ENCODE results near the gene KCNK17. TPM values are rescaled to one million over a fixed set of nuclear protein-coding genes. Genes with fewer than 3 reads are reported as not detected.
A peak's percentile ranks its signal among the peaks of the same experiment; 100 is the strongest.

KCNK17 gene
- total and polyA plus RNA-seq, 5 experiments from 2014 or later = not detected

DNA sequence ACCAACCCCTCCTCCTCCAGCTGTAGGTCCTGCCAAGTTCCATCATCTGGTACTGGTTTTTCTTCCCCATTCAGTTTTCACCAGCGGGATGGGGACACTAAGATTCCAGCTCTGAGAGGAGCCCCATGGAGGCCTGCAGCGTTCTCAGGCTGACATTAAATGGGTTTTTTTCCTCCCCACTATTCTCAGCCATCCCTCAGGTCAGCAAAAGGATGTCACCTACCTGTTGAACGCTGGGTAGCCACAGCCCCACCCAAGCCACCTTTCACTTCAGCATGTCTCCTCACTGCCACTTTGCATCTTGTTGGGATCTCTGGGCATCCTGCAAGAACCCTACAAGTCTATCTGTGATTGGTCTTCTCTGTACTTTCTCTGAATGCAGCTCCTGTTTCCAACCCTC is 6.8 kb downstream of the KCNK17 start:
- no peak for DNase-seq
- POLR2A ChIA-PET = no interaction called here
- no peak overlapping the region for H3K4me3 Mint-ChIP-seq
- peaks cover 12 to 26% (median 19%) of the 10 kb centered on the region in 5 donors for H3K27me3 Mint-ChIP-seq
- no peaks in the 10 kb centered on the region for H3K9me3 Mint-ChIP-seq
- peaks cover 3 to 11% (median 4%) of the 10 kb centered on the region in 4 donors for H3K4me1 Mint-ChIP-seq
- no peak overlapping the region for H3K27ac Mint-ChIP-seq
- no peaks in the 10 kb centered on the region for H3K36me3 Mint-ChIP-seq
- ATAC-seq = no peak

GRCh38 chr6:39304951-39305350 is 9.3 kb downstream of the KCNK17 start:
- ATAC-seq (no peak), DNase-seq (no peak)
- peaks cover 0 to 1% (median 0%) of the 10 kb centered on the region in 9 donors for H3K9me3 Mint-ChIP-seq
- H3K27ac Mint-ChIP-seq = peak overlapping the region in 1 of 10 donors; percentile 68
- POLR2A ChIA-PET = no interaction called here
- H3K36me3 Mint-ChIP-seq = no peaks in the 10 kb centered on the region
- H3K27me3 Mint-ChIP-seq = peaks cover under 1 to 3% (median 2%) of the 10 kb centered on the region in 5 donors
- H3K4me1 Mint-ChIP-seq = peaks cover 3 to 12% (median 4%) of the 10 kb centered on the region in 4 donors
- H3K4me3 Mint-ChIP-seq = no peak overlapping the region

DNA sequence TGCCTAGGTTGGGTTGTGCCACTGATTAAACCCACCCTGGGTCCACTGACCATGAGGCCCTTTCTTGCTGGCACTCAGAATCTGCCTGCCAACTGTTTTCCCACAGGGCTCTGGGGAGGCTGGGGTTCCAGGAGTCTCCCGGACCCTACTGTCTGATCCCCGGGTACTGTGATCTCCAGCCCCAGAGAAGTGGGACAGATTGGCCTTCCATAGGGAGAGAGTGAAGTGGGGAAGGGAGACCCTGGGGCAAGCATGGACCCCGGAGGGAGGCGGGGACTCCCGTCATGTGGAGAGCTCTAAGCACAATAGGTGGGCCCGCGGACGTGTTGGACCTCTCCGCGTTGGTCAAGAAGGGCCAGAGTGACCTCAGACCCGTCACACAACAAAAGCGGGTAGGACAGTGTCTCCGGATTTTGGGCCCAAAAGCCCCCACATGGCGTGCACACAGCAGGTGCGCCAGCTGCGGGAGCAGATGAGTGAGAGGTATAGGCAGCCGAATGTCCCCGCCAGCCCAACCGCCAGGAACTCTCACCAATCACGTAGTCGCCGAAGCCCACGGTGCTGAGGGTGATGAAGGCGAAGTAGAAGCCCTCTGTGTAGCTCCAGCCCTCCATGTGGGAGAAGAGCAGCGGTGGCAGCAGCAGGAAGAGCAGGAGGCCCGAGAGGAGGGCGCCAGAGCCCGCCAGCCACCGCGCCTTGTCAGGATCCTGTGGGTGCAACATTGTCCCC is 10.6 kb downstream of the KCNK17 start:
- no peak for DNase-seq
- POLR2A ChIA-PET = interaction anchor here (0.7 to 1.4 kb wide), 2 partner anchors 137 to 430 kb away, joined by 4 to 5 read pairs; no protein-coding TSS in a partner anchor
- ATAC-seq = no peak
- Mint-ChIP-seq H3K4me3 (peak overlapping the region in 1 of 10 donors; percentile 50), H3K27ac (no peak overlapping the region), H3K4me1 (peaks cover 3 to 10% (median 4%) of the 10 kb centered on the region in 4 donors), H3K9me3 (peaks cover 0 to 1% (median 0%) of the 10 kb centered on the region in 9 donors), H3K36me3 (no peaks in the 10 kb centered on the region), H3K27me3 (no peaks in the 10 kb centered on the region)

DNA sequence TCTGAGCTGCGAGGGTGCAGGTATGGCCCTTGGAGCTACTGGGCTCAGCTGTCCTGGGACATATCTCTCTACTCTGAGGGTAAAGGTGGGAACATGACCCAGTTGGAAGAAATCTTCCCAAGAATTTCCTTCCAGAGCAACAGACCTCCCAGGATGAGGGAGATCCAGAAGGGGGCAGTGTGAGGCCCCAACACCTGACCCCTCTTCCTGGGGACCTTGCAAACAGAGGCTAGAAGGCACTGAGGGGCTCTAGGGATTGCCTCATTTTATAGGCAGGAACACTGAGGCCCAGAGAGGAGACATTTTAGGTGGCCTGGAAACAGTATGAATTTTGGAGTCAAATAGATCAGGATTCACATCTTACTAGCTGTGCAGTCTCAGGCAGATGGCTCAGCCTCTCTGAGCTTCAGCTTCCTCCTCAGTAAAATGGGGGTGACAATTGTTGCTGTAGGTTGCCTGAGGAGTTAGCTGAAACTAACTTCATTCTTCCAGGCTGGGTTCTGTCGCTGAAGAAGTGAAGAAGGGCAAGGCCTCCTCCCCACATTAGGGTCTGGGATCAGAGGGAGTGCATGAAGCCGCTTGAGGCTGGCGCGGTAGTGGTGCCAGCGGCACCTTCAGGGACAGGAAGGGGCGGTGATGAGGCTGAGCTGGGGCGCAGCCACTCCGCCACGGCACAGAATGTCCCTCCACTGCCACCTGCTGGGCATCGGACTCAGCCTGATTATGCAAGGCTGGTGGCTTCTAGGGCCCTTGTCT is 11.4 kb downstream of the KCNK17 start:
- POLR2A ChIA-PET = interaction anchor here (0.7 to 1.4 kb wide), 2 partner anchors 137 to 430 kb away, joined by 4 to 5 read pairs; no protein-coding TSS in a partner anchor
- Mint-ChIP-seq H3K27ac (peak overlapping the region in 2 of 10 donors; percentile 54 to 60), H3K27me3 (no peaks in the 10 kb centered on the region)

DNA sequence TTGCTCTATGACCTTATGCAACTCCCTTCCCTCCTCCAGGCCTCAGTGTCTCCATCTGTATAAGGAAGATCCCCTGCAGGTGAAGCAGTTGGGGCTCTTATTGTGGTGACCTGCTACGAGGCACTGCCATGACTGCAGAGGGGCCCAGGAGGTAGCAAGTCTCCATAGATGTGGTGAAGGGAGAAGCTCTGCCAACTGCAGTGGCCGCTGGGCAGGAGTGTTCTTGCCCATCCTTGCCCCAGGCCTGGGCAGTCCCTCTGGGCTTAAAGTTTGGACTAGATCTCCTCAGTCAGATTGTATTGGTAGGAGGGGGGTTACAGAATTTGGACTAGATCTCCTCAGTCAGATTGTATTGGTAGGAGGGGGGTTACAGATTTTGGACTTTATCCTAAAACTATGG is 12.2 kb downstream of the KCNK17 start:
- H3K27me3 Mint-ChIP-seq = no peaks in the 10 kb centered on the region
- peak overlapping the region in 1 of 10 donors; percentile 50 for H3K4me3 Mint-ChIP-seq
- no peak for DNase-seq
- H3K9me3 Mint-ChIP-seq = peaks cover 0 to 1% (median 0%) of the 10 kb centered on the region in 9 donors
- ATAC-seq = no peak
- H3K4me1 Mint-ChIP-seq = peaks cover 3 to 10% (median 4%) of the 10 kb centered on the region in 4 donors
- no peaks in the 10 kb centered on the region for H3K36me3 Mint-ChIP-seq
- POLR2A ChIA-PET = no interaction called here
- H3K27ac Mint-ChIP-seq = no peak overlapping the region

More for the DNA sequence above, 11.4 kb downstream of the KCNK17 start:
- no peaks in the 10 kb centered on the region for H3K36me3 Mint-ChIP-seq
- H3K9me3 Mint-ChIP-seq = peaks cover 0 to 1% (median 0%) of the 10 kb centered on the region in 9 donors
- peak overlapping the region; percentile 48 to 83 (median 64) for H3K4me3 Mint-ChIP-seq
- peaks cover 3 to 10% (median 4%) of the 10 kb centered on the region in 4 donors for H3K4me1 Mint-ChIP-seq
- DNase-seq (peak; percentile 63 to 91 (median 80)), ATAC-seq (peak; percentile 98 to 100)

DNA sequence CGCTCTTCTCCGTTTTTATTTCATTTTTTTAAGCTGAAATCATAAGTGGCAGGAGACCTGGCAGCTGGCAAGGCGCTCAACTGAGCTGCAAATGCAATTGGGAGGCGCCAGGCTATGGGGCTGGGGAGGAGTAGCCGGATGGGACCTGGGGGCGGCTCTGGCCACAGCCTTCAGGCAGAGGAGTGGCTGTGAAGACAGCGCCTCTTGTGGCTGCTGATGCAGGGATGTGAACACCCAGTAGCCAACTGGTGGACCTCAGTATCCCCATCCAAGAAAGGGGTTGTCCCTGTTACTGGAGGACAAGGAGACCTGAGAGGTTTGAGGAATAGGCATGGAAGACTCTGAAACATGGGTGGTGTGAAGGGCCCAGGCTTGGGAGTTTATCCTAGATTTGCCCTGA is 12.6 kb downstream of the KCNK17 start:
- ATAC-seq = no peak
- Mint-ChIP-seq H3K4me1 (peaks cover 3 to 10% (median 4%) of the 10 kb centered on the region in 4 donors), H3K4me3 (no peak overlapping the region), H3K27ac (no peak overlapping the region), H3K27me3 (no peaks in the 10 kb centered on the region), H3K9me3 (peaks cover 0 to 1% (median 0%) of the 10 kb centered on the region in 9 donors), H3K36me3 (no peaks in the 10 kb centered on the region)
- POLR2A ChIA-PET = no interaction called here
- no peak for DNase-seq

GRCh38 chr6:39300739-39301138 is 13.5 kb downstream of the KCNK17 start:
- no peak for ATAC-seq
- Mint-ChIP-seq H3K27me3 (no peaks in the 10 kb centered on the region), H3K9me3 (peaks cover 0 to 1% (median 0%) of the 10 kb centered on the region in 9 donors), H3K4me1 (peaks cover 3 to 10% (median 4%) of the 10 kb centered on the region in 4 donors), H3K36me3 (no peaks in the 10 kb centered on the region), H3K27ac (no peak overlapping the region), H3K4me3 (no peak overlapping the region)
- POLR2A ChIA-PET = no interaction called here
- DNase-seq = no peak

- DNase-seq = no peak
- no peaks in the 10 kb centered on the region for H3K27me3 Mint-ChIP-seq
- no peaks in the 10 kb centered on the region for H3K36me3 Mint-ChIP-seq
- H3K4me1 Mint-ChIP-seq = peaks cover 2 to 10% (median 3%) of the 10 kb centered on the region in 4 donors
- H3K27ac Mint-ChIP-seq = no peak overlapping the region
- POLR2A ChIA-PET = no interaction called here
- H3K4me3 Mint-ChIP-seq = no peak overlapping the region
- peaks cover 0 to 1% (median 0%) of the 10 kb centered on the region in 9 donors for H3K9me3 Mint-ChIP-seq
- ATAC-seq = no peak
Measured at GRCh38 chr6:39298061-39298460, 16.2 kb downstream of the KCNK17 start.

- Mint-ChIP-seq H3K27me3 (peaks cover 0 to 4% (median 0%) of the 10 kb centered on the region in 5 donors), H3K4me3 (no peak overlapping the region), H3K9me3 (peaks cover 0 to 1% (median 0%) of the 10 kb centered on the region in 9 donors), H3K27ac (no peak overlapping the region), H3K36me3 (no peaks in the 10 kb centered on the region), H3K4me1 (no peaks in the 10 kb centered on the region)
- DNase-seq (no peak), ATAC-seq (no peak)
- POLR2A ChIA-PET = no interaction called here
Measured at GRCh38 chr6:39296745-39297640, 17.2 kb downstream of the KCNK17 start.

- Mint-ChIP-seq H3K9me3 (peaks cover 0 to 1% (median 0%) of the 10 kb centered on the region in 9 donors), H3K4me3 (no peak overlapping the region), H3K27me3 (peaks cover 0 to 4% (median 0%) of the 10 kb centered on the region in 5 donors), H3K4me1 (no peaks in the 10 kb centered on the region), H3K36me3 (no peaks in the 10 kb centered on the region), H3K27ac (peak overlapping the region in 1 of 10 donors; percentile 9)
- DNase-seq (no peak), ATAC-seq (no peak)
- POLR2A ChIA-PET = no interaction called here
Measured at GRCh38 chr6:39295611-39296011, 18.6 kb downstream of the KCNK17 start.

DNA sequence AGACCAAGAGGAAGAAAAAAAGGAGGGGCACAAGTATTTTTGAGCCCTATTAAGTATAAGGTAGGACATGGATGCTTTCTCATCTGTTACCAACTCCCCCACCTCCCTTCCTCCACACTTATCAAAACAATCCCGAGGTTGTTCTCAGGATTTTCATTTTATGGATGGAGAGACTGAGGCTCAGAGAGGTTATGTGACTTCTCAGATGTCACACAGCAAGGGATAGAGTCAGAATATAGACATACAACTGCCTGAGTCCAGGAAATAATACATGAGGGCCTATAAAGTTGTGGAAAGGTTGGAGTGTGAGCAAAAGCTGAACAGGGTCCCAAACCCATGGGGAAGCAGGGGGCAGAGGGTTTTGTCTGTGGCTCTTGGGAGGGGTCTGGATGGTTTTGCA is 19.3 kb downstream of the KCNK17 start:
- peak overlapping the region in 1 of 10 donors; percentile 6 for H3K27ac Mint-ChIP-seq
- POLR2A ChIA-PET = no interaction called here
- peaks cover 0 to 4% (median 0%) of the 10 kb centered on the region in 5 donors for H3K27me3 Mint-ChIP-seq
- no peaks in the 10 kb centered on the region for H3K36me3 Mint-ChIP-seq
- DNase-seq (no peak), ATAC-seq (no peak)
- no peaks in the 10 kb centered on the region for H3K9me3 Mint-ChIP-seq
- no peak overlapping the region for H3K4me3 Mint-ChIP-seq
- no peaks in the 10 kb centered on the region for H3K4me1 Mint-ChIP-seq

DNA sequence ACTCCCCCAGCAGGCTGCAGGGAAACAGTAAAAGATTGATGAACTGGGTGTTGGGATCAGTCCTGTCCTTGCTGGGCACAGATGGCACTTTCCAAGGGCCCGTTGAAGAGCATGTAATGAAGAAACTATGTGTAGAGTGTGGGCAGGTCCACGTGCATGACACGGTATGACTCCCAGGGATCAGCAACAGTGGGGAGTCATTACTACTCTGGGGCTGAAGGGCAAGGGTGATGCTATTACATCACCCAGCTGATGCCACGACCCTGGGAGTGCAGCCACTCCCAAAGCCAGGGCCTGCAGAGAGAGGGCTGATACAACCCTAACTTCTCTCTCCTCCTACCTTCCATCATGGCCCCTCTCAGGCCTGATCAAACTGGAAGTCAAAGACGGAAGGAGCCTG is 20.1 kb downstream of the KCNK17 start:
- peak overlapping the region in 1 of 10 donors; percentile 27 for H3K27ac Mint-ChIP-seq

More for the DNA sequence above, 20.1 kb downstream of the KCNK17 start:
- peaks cover 0 to 4% (median 2%) of the 10 kb centered on the region in 5 donors for H3K27me3 Mint-ChIP-seq
- no peaks in the 10 kb centered on the region for H3K4me1 Mint-ChIP-seq
- no peaks in the 10 kb centered on the region for H3K9me3 Mint-ChIP-seq
- DNase-seq (no peak), ATAC-seq (no peak)
- POLR2A ChIA-PET = no interaction called here
- no peaks in the 10 kb centered on the region for H3K36me3 Mint-ChIP-seq
- no peak overlapping the region for H3K4me3 Mint-ChIP-seq
